HepG2 (cell line): ENCODE results near the gene ZFP1. TPM values are rescaled to one million over a fixed set of nuclear protein-coding genes. Genes with fewer than 3 reads are reported as not detected.
A peak's percentile ranks its signal among the peaks of the same experiment; 100 is the strongest.

ENCODE experiments used
- ATF7-NPFF ChIP-seq: sonication (generic); formaldehyde crosslinking; IDR thresholded peaks from 2 replicates; pipeline ENCODE4 v1.8.1; 2023; ENCODE audit warnings: mild to moderate bottlenecking, low read depth, missing genetic modification reagents, moderate library complexity
- HMG20A ChIP-seq: IDR thresholded peaks from 2 replicates; pipeline ENCODE4 v1.6.1; 2016; ENCODE audit warnings: borderline replicate concordance
- HNF4G ChIP-seq, 2 experiments: sonication (generic) in 1 of 2; formaldehyde crosslinking in 1 of 2; IDR thresholded peaks; 2 replicates each; pipeline versions ENCODE4 v1.4.0 to v1.6.1; 2011 to 2020; ENCODE audit warnings: borderline replicate concordance in 2 of 2, low read depth in 2 of 2, mild to moderate bottlenecking in 2 of 2, low read length in 1 of 2, missing genetic modification reagents in 1 of 2, moderate library complexity in 1 of 2
- KLF9 ChIP-seq: IDR thresholded peaks from 2 replicates; pipeline ENCODE4 v1.6.1; 2016; ENCODE audit warnings: low read depth
- PHF8 ChIP-seq: sonication (generic); formaldehyde crosslinking; IDR thresholded peaks from 2 replicates; pipeline ENCODE4 v1.5.0; 2020; ENCODE audit warnings: missing genetic modification reagents
- RNF2 ChIP-seq: fragments of 450-650 bp; conservative IDR thresholded peaks from 2 replicates; pipeline ENCODE4 v1.6.1; 2016; ENCODE audit warnings: low read depth
- STAG1 ChIP-seq: sonication (generic); formaldehyde crosslinking; IDR thresholded peaks from 2 replicates; pipeline ENCODE4 v1.4.0; 2020; ENCODE audit warnings: missing genetic modification reagents
- TBX3 ChIP-seq: fragments of 450-650 bp; IDR thresholded peaks from 2 replicates; pipeline ENCODE4 v1.6.1; 2017; ENCODE audit warnings: antibody characterized with exemption, mild to moderate bottlenecking, inconsistent platforms, borderline replicate concordance
- ZBTB21 ChIP-seq: sonication (generic); formaldehyde crosslinking; IDR thresholded peaks from 2 replicates; pipeline ENCODE4 v1.4.0; 2020; ENCODE audit warnings: missing genetic modification reagents
- ZNF430 ChIP-seq: sonication (generic); formaldehyde crosslinking; IDR thresholded peaks from 2 replicates; pipeline ENCODE4 v1.9.0; 2021; ENCODE audit warnings: mild to moderate bottlenecking, missing genetic modification reagents
- ZNF614 ChIP-seq: IDR thresholded peaks from 2 replicates; pipeline ENCODE4 v1.6.1; 2018; ENCODE audit warnings: missing biosample characterization, missing genetic modification reagents, inconsistent platforms, borderline replicate concordance
- polyA plus RNA-seq, 8 experiments: library from polyadenylated mRNA; depleted of rRNA in 3 of 8; stranded (reverse) in 7 of 8; unstranded in 1 of 8; fragments of >200 nt; fragmentation: Illumina TruSeq in 4 of 8; extraction: Trizol in 4 of 8; gene quantifications; 2 replicates each; pipeline versions ENCODE4 v1.2.1 to v1.2.3, GENCODE V29; 2011 to 2016; ENCODE audit warnings: low read depth in 4 of 8, missing spikeins in 1 of 8, mixed read lengths in 1 of 8; ENCODE audit not compliant: insufficient read depth in 1 of 8
- total RNA-seq, 5 experiments: library from RNA; depleted of rRNA; stranded (reverse); fragments of >200 nt; fragmentation: Illumina TruSeq; extraction: Trizol; gene quantifications; 2 replicates each; pipeline ENCODE4 v1.2.3, GENCODE V29; 2016; ENCODE audit warnings: low read depth in 1 of 5
- TF ChIP-seq, protein P1 (sequence below): sonication (generic); formaldehyde crosslinking; conservative IDR thresholded peaks from 2 replicates; pipeline ENCODE4 v1.4.0; 2020; ENCODE audit warnings: missing genetic modification reagents
- TF ChIP-seq, protein P2 (sequence below): sonication (generic); formaldehyde crosslinking; IDR thresholded peaks from 2 replicates; pipeline ENCODE4 v1.8.1; 2022; ENCODE audit warnings: mild to moderate bottlenecking, missing genetic modification reagents
- TF ChIP-seq, protein P3 (sequence below): sonication (generic); formaldehyde crosslinking; IDR thresholded peaks from 2 replicates; pipeline ENCODE4 v1.4.0; 2020; ENCODE audit warnings: missing genetic modification reagents
- TF ChIP-seq, protein P4 (sequence below): sonication (generic); formaldehyde crosslinking; IDR thresholded peaks from 2 replicates; pipeline ENCODE4 v1.8.1; 2022; ENCODE audit warnings: low read depth, mild to moderate bottlenecking, missing genetic modification reagents
- TF ChIP-seq, protein P5 (sequence below): sonication (generic); formaldehyde crosslinking; conservative IDR thresholded peaks from 2 replicates; pipeline ENCODE4 v1.5.0; 2020; ENCODE audit warnings: missing genetic modification reagents
- TF ChIP-seq, protein P6 (sequence below): sonication (generic); formaldehyde crosslinking; IDR thresholded peaks from 2 replicates; pipeline ENCODE4 v1.5.0; 2020; ENCODE audit warnings: missing genetic modification reagents
- TF ChIP-seq, protein P7 (sequence below): sonication (generic); IDR thresholded peaks from 2 replicates; pipeline ENCODE4 v1.6.1; 2016; ENCODE audit warnings: low read depth, borderline replicate concordance

Gene ZFP1
- total and polyA plus RNA-seq, 2 of the 13 experiments (the other 11 are each of a cell fraction or from before 2014, with no cell fraction given) = 8.3 to 14.0 TPM

DNA sequence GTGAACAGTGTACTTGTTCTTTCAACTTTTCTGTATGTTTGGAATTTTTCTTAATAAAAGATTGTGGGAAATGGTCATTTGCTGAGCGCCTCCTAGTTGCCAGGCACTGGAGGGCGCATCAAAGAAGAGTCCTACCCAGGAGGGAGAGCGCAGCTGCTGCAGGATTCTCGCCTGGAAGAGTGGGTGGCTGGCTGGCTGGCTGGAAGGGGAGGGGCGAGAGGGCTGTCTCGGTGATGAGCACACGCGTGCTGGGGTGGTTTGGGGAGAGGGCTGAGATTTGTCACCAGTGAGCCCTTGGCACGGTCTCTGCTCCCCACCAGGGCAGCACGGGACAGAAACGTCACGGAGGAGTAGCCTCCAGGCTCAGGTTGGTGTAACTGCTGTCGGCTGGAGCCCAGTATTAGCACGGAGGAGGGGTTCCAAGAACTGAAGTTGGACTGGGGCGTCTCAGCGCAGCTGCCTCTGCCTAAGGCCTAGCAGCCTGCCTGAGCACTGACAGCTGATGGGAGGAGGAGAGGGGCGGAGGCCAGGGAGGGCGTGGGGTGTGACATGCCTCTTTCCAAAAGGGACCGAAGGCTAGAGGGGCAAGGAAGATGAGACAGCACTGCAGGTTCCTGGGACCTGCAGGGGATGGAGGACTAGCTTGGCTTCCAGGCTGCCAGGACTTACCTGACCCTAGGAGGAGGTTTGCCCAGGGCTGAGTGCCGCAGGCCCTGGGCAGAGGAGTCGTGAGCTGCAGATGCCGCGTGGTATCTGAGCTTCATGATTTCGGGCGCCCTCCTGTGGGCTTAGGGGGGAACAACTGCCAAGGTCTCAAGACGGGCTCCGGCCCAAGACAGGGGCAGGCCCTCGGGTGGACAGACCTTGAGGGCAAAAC, 37.4 kb upstream of the ZFP1 start (continued):
- TF ChIP-seq HNF4G (IDR thresholded peaks at IDR 0.05; ENCODE audit: borderline replicate concordance, low read depth, low read length) (no peak), HNF4G (CRISPR knock-in tag; IDR thresholded peaks at IDR 0.05; ENCODE audit: borderline replicate concordance, low read depth) (peak; percentile 60; the same call in 1 of the 2 replicates), TBX3 (no peak), ZBTB21 (CRISPR knock-in tag) (no peak), KLF9 (CRISPR knock-in tag) (0 out of 2 replicates have a peak, but pooled peaks have one; percentile 41), ZNF430 (CRISPR knock-in tag) (no peak), PHF8 (CRISPR knock-in tag) (0 out of 2 replicates have a peak, but pooled peaks have one; percentile 6), RNF2 (no peak; the same call in 1 of the 2 replicates), ATF7-NPFF (CRISPR knock-in tag) (peak; percentile 85), HMG20A (CRISPR knock-in tag) (0 out of 2 replicates have a peak, but pooled peaks have one; percentile 6), STAG1 (CRISPR knock-in tag) (peak; percentile 99), ZNF614 (CRISPR knock-in tag) (peak; percentile 87; the same call in 1 of the 2 replicates)
- TF ChIP-seq, protein P1, sequence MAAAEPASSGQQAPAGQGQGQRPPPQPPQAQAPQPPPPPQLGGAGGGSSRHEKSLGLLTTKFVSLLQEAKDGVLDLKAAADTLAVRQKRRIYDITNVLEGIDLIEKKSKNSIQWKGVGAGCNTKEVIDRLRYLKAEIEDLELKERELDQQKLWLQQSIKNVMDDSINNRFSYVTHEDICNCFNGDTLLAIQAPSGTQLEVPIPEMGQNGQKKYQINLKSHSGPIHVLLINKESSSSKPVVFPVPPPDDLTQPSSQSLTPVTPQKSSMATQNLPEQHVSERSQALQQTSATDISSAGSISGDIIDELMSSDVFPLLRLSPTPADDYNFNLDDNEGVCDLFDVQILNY (CRISPR knock-in tag) = no peak
- TF ChIP-seq, protein P2, sequence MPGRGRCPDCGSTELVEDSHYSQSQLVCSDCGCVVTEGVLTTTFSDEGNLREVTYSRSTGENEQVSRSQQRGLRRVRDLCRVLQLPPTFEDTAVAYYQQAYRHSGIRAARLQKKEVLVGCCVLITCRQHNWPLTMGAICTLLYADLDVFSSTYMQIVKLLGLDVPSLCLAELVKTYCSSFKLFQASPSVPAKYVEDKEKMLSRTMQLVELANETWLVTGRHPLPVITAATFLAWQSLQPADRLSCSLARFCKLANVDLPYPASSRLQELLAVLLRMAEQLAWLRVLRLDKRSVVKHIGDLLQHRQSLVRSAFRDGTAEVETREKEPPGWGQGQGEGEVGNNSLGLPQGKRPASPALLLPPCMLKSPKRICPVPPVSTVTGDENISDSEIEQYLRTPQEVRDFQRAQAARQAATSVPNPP = no peak; the same call in 1 of the 2 replicates
- TF ChIP-seq, protein P3, sequence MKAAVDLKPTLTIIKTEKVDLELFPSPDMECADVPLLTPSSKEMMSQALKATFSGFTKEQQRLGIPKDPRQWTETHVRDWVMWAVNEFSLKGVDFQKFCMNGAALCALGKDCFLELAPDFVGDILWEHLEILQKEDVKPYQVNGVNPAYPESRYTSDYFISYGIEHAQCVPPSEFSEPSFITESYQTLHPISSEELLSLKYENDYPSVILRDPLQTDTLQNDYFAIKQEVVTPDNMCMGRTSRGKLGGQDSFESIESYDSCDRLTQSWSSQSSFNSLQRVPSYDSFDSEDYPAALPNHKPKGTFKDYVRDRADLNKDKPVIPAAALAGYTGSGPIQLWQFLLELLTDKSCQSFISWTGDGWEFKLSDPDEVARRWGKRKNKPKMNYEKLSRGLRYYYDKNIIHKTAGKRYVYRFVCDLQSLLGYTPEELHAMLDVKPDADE = no peak
- TF ChIP-seq, protein P4, sequence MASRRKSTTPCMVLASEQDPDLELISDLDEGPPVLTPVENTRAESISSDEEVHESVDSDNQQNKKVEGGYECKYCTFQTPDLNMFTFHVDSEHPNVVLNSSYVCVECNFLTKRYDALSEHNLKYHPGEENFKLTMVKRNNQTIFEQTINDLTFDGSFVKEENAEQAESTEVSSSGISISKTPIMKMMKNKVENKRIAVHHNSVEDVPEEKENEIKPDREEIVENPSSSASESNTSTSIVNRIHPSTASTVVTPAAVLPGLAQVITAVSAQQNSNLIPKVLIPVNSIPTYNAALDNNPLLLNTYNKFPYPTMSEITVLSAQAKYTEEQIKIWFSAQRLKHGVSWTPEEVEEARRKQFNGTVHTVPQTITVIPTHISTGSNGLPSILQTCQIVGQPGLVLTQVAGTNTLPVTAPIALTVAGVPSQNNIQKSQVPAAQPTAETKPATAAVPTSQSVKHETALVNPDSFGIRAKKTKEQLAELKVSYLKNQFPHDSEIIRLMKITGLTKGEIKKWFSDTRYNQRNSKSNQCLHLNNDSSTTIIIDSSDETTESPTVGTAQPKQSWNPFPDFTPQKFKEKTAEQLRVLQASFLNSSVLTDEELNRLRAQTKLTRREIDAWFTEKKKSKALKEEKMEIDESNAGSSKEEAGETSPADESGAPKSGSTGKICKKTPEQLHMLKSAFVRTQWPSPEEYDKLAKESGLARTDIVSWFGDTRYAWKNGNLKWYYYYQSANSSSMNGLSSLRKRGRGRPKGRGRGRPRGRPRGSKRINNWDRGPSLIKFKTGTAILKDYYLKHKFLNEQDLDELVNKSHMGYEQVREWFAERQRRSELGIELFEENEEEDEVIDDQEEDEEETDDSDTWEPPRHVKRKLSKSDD (CRISPR knock-in tag) = no peak
- TF ChIP-seq, protein P5, sequence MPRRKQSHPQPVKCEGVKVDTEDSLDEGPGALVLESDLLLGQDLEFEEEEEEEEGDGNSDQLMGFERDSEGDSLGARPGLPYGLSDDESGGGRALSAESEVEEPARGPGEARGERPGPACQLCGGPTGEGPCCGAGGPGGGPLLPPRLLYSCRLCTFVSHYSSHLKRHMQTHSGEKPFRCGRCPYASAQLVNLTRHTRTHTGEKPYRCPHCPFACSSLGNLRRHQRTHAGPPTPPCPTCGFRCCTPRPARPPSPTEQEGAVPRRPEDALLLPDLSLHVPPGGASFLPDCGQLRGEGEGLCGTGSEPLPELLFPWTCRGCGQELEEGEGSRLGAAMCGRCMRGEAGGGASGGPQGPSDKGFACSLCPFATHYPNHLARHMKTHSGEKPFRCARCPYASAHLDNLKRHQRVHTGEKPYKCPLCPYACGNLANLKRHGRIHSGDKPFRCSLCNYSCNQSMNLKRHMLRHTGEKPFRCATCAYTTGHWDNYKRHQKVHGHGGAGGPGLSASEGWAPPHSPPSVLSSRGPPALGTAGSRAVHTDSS (CRISPR knock-in tag) = no peak
- TF ChIP-seq, protein P6, sequence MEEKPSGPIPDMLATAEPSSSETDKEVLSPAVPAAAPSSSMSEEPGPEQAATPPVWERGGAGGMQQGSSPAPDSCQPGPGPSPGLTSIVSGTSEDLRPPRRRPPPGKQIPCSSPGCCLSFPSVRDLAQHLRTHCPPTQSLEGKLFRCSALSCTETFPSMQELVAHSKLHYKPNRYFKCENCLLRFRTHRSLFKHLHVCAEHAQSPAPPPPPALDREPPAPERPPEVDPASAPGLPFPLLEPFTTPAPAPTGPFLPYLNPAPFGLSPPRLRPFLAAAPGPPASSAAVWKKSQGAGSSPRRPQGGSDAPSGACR (CRISPR knock-in tag) = no peak
- TF ChIP-seq, protein P7, sequence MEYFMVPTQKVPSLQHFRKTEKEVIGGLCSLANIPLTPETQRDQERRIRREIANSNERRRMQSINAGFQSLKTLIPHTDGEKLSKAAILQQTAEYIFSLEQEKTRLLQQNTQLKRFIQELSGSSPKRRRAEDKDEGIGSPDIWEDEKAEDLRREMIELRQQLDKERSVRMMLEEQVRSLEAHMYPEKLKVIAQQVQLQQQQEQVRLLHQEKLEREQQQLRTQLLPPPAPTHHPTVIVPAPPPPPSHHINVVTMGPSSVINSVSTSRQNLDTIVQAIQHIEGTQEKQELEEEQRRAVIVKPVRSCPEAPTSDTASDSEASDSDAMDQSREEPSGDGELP = peak; percentile 79; the same call in 1 of the 2 replicates
